Ramos (cell line): ENCODE measurements around the gene FAF1.
"Not testable (repeated sequence)": the region's sequence is repeated elsewhere in the genome, so short reads cannot be mapped to it uniquely, and the experiment has no call there.

Experiments
- in situ Hi-C: fragments of 300-500 bp; cut with MboI; formaldehyde crosslinking; loops from one replicate; pipeline ENCODE4 v1.14.3; 2022; ENCODE audit warnings: low sequenced_read_pairs; ENCODE audit not compliant: unreplicated experiment

FAF1 gene

GRCh38 chr1:50720457-50721053, 239.5 kb downstream of the FAF1 start:
- in situ Hi-C loops: no loop called here

GRCh38 chr1:50719126-50719525, 240.9 kb downstream of the FAF1 start:
- in situ Hi-C loops: no loop called here

GRCh38 chr1:50717327-50717726, 242.7 kb downstream of the FAF1 start:
- in situ Hi-C loops: no loop called here

- in situ Hi-C loops: not testable (repeated sequence)
Observed at GRCh38 chr1:50716455-50716854, 243.6 kb downstream of the FAF1 start.

GRCh38 chr1:50710099-50710498, 250.0 kb downstream of the FAF1 start:
- in situ Hi-C loops: no loop called here

- in situ Hi-C loops: no loop called here
Observed at GRCh38 chr1:50707824-50708223, 252.2 kb downstream of the FAF1 start.

- in situ Hi-C loops: no loop called here
Observed at GRCh38 chr1:50705699-50706098, 254.4 kb downstream of the FAF1 start.

- in situ Hi-C loops: no loop called here
Observed at GRCh38 chr1:50705041-50705440, 255.0 kb downstream of the FAF1 start.

- in situ Hi-C loops: no loop called here
Observed at GRCh38 chr1:50704126-50704525, 255.9 kb downstream of the FAF1 start.

GRCh38 chr1:50703240-50703639, 256.8 kb downstream of the FAF1 start:
- in situ Hi-C loops: no loop called here

- in situ Hi-C loops: no loop called here
Observed at GRCh38 chr1:50702395-50702794, 257.7 kb downstream of the FAF1 start.

GRCh38 chr1:50701706-50702317, 258.3 kb downstream of the FAF1 start:
- in situ Hi-C loops: no loop called here

GRCh38 chr1:50700621-50701020, 259.4 kb downstream of the FAF1 start:
- in situ Hi-C loops: no loop called here

GRCh38 chr1:50700214-50700613, 259.9 kb downstream of the FAF1 start:
- in situ Hi-C loops: no loop called here

GRCh38 chr1:50699795-50700194, 260.3 kb downstream of the FAF1 start:
- in situ Hi-C loops: no loop called here

GRCh38 chr1:50697440-50698421, 262.3 kb downstream of the FAF1 start:
- in situ Hi-C loops: no loop called here

GRCh38 chr1:50693829-50694228, 266.2 kb downstream of the FAF1 start:
- in situ Hi-C loops: no loop called here

GRCh38 chr1:50684185-50684584, 275.9 kb downstream of the FAF1 start:
- in situ Hi-C loops: no loop called here

- in situ Hi-C loops: no loop called here
Observed at GRCh38 chr1:50681931-50682330, 278.1 kb downstream of the FAF1 start.

- in situ Hi-C loops: no loop called here
Observed at GRCh38 chr1:50667710-50668356, 292.2 kb downstream of the FAF1 start.

- in situ Hi-C loops: no loop called here
Observed at GRCh38 chr1:50667272-50667671, 292.8 kb downstream of the FAF1 start.
